Activated CD8-positive, alpha-beta memory T cell treated with anti-CD3 and anti-CD28 coated beads, Interleukin-2, amount 50 U/mL, for 24 hours (primary cell): ENCODE data around the gene RAMACL.
"Not testable (repeated sequence)": the region's sequence is repeated elsewhere in the genome, so short reads cannot be mapped to it uniquely, and the experiment has no call there.

Experiments
- DNase-seq: peaks from one replicate; pipeline ENCODE4 v3.0.0-alpha.2; 2020; ENCODE audit errors: extremely low read depth

Gene RAMACL

DNA sequence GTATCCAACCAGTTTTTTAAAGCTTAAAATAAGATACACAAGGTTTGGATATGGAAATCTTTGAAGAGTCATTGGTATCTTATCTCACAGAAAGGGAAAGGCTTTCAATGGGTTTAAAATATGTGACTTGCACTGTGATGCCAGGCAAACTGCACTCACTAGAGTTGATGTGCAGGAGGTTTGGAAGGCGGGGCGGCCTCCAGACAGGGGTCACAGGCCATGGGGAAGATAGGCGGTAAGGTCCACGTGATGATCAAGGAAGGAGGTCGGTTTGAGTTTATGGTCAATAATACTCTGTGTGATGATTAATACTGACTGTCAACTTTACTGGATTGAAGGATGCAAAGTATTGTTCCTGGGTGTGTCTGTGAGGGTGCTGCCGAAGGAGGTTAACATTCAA lies 9.5 kb upstream of the RAMACL start:
- no peak for DNase-seq

DNA sequence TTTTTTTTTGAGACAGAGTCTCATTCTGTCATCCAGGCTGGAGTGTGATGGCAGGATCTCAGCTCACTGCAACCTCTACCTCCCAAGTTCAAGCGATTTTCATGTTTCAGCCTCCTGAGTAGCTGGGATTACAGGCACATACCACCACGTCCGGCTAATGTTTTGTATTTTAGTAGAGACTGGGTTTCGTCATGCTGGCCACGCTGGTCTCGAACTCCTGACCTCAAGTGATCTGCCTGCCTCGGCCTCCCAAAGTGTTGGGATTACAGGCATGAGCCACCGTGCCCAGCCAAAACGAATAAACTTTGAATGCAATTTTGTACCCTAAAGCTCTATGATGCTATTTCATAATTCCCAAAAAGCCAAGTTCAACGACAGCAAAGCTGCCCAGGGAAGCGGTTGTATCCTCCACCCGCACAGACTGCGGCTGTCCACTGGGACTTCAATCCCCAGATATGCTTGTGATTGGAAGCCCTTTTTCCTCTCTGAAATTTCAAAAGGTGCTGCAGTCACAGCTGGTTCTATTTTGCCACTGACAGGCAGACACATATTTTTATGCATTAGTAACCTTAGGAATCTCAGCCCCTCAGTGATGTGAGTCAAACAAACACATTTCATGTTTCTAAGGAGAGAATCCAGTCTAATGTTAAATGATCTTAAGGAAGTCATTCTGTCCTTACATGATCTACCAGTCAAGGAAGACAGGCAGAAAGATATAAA lies 8.7 kb upstream of the RAMACL start:
- DNase-seq = no peak

DNA sequence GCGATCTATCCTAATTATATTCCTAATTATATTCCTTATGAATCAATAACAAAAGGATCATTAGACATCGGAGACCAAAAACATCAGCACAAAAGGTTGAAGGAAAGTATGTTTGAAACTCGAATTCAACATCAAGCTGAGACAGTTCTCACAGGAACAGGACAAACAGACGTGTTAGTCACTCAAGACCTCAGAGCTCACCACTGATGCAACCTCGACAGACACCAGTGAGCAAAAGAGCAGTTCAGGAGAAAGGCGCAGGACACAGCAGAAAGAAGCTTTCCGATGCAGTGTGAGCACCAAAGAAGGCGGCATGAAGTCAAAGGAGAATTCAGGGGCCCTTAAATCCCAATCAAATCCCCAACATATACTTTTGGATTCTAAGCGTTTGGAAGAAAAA lies 6.3 kb upstream of the RAMACL start:
- no peak for DNase-seq

DNA sequence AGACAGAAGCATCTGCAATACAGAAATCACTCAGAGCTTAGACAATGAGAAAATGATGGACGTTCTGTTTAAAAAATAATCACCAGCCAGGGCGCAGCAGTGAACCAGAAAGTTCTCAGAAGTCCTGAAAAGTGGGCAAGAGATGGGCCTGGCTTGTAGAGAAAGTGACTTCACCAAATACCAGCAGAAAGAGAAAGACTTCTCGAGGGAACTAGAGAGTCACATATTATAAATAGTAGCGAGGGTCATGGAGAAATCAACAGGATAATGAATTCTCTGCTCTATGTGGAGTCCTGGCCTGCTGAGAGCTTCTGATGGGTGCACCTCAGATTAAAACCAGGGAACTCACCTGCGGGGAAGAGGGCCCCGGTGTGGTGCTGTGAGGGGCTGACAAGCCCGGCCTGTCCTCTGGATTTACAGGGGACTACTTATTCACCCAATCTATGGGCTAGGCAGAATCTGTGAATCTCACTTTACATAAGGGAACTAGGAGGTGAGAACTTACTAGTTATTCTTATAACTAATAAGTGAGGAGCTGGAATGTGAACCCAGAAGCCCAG lies 5.6 kb upstream of the RAMACL start:
- no peak for DNase-seq

DNA sequence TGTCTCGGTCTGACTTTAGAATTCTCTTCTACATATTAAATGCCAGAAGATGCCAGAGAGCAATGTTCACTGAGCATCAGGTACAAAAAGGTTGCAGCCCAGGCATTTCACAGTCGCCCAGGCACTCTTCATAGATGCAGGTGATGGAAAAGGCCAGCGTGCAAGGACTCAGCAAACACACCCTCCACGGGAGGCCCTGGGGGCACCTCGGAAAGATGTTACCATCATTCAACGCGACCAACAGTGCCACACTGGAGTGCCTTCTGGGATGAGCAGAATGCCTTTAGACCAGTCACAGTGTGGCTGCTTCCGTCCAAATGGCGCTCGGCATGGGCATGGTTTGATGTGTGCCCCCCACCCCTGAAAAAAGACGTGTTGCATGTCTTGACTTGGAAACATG lies 4.5 kb upstream of the RAMACL start:
- no peak for DNase-seq

DNA sequence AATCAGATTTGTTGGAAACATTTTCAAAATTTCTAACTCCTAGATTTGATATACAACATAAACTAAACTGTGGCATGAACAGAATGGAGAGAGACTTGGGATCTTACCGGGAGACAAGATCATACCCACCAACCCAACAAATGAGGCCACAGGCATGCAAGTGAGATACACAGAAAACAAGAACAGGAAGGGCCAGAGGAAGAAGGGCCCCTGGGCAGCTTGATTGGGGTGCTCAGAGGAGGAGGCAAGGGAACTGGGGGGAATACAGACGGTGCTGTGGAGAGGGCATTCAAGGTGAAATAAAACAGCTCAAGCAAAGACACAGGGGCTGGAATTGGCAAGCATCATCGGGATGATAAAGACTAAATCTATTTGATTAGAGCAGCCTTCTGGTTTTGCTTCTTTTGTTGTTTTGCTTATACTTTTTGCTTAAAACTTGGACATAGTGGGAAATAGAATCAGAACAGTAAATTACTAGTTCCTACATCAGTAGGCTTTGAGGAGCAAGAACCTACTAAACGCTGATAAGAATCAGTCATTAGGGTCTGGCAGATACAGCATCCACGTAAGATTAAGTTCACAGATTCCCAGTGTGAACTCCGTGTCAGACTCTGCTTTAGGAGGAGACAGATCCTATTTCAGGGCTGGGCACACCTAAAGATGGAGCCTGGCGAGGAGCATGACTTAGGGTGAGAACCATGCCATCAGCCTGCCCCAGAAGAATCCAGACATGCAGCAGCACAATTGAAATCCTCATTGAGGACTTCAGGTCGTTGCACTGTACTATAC lies 3.5 kb upstream of the RAMACL start:
- no peak for DNase-seq

DNA sequence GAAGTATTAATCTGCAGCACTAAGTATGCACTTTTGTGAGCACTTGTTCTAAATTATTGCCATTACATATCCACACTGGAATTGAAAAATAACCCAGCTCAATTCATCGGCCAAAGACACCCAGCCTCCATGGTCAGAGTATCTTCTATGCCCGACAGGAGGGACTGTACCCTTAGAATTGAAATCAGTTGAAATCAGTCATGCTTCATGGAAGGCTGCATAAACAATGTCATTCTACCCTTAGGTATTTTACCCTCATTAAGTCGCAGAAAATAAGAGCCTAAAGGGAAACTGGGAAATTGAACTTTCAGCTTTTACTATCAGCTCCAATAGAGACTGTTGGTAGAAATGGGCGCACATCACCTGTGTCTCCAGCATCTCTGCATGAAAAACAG lies 2.9 kb upstream of the RAMACL start:
- no peak for DNase-seq

DNA sequence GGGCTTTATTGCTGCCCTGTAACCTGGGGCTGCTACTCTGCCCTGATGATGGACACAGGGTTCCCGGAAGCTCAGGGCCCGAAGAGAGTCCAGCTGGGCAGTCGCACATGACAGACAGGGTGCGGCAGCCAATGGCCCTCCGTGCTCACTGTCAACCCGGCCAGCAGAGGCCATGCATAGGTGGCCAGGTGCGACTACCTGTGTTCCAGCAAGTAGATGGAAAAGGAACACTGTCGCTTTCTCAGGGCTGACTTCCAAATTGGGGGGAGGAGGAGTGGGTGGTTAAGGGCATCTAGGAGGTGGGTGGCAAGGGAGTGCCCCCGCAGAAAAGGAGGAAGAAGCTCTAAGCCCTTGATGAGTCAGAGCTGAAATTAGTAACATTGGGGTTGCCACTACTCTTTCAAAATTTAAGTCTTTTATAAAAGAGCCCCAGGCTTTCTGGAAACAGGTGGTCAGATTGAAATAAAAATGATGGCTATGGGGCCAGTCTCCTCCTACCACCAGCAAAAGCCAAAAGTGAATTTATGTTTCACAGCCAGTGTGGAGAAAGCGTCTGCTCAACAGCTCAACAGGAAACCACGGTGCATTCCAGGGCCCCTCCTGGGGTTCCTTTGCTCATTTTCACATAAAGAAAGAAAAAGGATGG lies 2.3 kb upstream of the RAMACL start:
- no peak for DNase-seq

DNA sequence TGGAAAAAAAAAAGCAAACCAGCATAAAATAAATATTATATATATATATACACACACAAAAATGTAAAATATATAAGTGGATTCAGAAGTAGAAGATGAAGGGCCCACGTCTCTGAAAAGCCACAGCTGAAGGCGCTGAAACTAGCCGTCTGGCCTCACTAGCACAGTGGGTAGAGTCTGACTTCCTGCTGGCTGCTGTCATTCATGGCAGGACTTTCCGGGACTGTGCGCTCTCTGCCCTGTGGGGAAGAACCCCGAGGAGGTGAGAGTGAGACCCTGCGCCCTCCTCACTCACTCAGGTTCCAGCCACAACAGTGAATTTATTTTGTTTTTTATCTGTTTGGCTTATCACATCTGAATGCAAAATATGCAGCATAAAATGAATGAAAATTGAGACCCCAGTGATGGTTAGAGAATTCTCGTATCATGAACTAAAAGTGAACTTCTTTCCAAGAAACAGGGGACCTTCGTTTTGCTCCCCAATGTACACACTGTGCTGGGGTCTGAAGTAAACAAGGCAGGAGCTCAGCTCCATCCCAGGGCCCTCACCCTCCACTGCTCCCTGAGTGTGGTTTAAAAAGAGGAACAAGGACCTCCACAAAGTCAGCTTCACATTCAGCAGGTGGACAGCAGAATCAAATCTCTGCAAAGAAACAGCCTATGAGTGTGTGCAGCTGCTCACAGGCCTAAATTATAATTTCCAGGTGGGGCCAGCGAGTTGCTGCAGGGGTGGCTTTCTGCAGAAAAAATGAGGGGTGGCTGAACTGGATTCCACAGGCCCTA lies 1.3 kb upstream of the RAMACL start:
- DNase-seq = no peak

DNA sequence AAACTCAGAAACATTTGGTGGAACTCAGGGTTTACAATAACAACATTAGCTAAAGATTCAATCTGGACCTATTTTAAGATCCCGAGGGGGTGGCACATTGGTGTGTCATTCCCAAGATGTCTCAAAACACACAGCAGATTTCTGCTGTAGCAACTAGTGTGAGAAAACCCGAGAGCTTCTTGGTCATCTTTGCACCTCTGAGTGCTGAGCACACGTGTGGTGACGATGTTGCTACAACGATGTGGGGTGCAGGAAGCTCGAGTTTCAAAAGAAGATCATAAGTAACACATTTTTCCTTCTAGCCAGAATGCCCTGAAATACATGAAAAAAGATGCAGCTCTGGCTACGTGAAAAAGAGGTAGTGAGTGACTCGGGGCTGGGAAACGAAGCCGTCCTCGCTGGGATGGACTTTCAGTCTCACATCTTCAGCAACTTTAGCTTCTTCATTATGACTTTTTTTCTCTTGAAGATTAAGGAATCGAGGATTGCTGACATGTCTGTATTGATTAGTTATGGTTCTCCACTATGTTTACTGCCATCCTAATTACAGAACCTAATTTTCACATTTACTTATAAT lies 1.5 kb downstream of the RAMACL start:
- DNase-seq = no peak

DNA sequence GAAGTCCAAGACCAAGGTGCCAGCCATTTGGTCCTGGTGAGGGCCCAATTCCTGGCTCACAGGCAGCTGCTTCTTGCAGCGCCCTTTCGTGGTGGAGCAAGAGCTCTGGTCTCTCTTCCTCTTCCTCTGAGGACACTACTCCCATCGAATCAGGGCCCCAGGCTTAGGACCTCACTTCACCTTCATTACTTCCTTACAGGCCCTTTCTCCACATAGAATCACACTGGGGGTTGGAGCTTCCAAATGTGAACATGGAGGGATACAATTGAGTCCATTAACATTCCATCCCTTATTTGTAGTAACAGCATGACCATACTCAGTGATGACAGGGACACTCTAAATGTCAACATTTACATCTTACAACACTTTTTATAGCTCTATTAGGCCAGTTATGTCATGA lies 2.3 kb downstream of the RAMACL start:
- no peak for DNase-seq

DNA sequence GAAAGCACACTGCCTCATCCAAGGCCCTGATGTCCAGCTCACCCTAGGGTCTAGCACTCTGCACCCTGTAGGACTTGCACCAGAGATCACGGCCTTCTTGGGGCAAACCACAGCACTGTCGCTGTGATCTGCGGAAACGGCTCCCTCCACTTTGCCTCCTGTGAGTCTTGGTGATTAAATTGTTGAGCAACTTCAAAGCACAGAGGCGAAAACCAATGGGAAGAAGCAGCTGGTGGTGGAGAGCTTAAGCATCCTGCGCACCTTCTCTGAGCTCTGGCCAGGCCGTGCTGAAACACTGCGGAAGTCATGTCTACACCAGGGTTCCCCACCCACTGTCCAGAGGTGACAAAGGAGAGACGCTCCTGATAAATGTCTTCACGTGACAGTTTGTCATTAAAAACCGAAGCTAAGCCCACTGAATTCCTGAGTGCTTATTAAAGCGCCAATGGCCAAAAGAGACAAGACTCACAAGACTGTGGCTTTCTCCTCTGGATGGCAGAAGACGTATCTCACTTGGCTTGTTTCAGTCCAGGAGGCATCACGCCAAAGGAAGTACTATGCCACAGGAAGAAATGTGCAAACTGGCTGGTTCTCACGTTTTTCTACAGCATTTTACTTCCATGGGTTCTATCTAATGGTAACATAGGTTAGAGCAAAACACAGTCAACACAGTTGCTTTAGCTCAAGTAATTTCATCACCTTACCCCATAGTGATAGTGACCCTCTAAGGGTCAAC lies 3.1 kb downstream of the RAMACL start:
- DNase-seq = no peak

DNA sequence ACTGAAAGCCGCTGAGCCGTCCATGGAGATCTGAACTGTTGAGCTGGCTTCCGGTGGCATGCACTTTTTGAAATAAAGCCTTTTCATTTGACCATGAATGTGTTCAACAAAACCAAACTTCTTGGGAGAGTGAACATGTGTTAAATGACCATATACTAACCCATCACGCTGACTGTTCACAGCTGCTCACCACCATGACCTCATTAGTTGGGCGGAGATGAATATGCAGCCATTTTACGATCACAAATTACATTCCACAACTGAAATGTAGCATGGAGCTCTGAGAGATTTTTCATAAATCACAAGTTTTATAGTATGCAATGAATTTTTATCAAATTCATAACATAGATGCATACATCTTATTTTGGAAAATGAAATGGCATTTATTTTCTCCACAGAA lies 4.2 kb downstream of the RAMACL start:
- no peak for DNase-seq

DNA sequence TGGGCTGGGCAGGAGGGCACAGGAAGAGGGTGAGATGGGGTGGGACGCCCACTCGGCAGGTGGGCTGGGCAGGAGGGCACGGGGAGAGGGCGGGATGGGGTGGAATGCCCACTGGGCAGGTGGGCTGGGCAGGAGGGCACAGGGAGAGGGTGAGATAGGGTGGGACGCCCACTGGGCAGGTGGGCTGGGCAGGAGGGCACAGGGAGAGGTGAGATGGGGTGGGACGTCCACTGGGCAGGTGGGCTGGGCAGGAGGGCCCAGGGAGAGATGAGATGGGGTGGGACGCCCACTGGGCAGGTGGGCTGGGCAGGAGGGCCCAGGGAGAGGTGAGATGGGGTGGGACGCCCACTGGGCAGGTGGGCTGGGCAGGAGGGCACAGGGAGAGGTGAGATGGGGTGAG lies 4.7 kb downstream of the RAMACL start:
- DNase-seq = not testable (repeated sequence)

DNA sequence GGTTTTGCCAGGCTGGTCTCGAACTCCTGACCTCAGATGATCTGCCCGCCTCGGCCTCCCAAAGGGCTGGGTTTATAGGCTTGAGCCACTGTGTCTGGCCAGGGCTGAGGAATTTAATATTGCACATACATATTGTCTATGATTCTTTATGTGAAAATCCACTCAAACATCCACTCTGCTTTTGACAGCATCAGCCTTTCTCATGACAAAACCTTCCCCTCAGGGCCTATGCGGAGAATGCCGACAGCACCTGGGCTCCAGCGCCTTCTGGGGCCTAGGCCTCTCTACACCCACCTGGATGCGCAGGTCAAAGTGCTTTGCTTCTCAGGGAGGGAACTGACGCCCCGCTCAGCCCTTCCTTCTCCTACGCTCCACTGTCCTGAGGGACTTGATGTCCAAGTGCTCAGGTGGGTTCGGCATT lies 5.4 kb downstream of the RAMACL start:
- no peak for DNase-seq

DNA sequence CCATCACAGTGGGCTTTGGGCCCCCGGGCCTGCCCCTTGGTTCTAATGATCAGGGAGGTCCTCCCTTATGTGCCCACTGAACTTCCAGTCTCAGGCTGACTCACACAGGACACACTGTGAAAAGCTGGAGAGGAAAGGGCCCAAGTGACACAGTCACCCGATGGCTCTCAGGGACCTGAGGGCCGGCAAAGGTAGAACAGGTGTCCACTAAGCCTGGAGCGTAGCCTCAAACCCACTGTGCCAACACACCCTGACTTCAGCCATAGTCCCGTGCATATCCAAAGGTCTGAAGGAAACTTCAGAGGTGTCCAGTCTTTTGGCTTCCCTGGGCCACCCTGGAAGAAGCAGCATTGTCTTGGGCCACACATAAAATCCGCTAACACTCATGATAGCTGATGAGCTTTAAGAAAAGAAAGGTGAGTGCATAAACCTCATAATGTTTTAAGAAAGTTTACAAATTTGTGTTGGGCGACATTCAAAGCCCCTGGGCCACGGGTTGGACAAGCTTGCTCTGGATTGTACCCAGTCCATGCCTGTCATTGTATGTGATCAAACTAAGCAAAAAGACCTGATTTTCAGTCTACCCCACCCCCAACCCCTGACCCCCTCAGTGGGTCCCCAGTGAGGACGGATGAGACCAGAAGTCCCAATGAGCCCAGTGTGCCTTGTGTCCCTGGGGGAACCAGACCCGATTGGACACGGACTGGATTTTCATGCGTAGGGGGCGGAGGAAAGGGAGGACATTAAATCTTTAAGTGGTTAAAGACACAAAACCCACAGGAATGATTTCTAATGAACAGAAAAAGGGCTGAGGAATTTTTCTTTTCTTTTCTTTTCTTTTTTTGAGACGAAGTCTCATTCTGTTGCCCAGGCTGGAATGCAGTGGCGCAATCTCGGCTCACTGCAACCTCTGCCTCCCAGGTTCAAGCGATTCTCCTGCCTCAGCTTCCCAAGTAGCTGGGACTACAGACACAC lies 6.1 kb downstream of the RAMACL start:
- DNase-seq = no peak

DNA sequence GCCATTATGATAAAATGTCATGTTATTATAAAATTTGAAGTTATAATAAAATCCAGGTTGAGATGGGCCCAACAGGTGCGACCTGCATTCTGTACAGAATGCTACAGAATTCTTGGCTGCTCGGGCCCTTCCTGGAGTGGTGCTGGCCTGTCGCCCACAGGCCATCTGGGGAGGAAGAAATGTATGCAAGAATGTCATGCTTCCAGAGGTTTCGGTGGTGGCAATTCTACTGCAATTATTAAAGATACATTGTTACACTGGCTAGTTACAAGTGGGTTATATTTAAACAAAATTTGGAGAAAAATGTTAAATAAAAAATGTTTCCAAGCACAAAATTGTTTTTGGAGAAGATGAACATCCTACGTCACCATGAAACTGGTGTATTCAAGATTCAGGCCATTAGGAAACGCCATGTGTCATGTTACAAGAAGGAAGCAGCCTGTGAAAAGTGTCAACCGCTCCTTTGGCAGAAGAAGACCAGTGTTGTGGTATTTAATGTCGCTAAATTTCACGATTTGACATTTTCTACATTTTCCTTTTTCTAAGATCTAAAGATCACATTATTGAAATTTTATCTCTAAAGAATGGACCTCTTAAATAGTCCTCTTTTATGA lies 7.1 kb downstream of the RAMACL start:
- no peak for DNase-seq

DNA sequence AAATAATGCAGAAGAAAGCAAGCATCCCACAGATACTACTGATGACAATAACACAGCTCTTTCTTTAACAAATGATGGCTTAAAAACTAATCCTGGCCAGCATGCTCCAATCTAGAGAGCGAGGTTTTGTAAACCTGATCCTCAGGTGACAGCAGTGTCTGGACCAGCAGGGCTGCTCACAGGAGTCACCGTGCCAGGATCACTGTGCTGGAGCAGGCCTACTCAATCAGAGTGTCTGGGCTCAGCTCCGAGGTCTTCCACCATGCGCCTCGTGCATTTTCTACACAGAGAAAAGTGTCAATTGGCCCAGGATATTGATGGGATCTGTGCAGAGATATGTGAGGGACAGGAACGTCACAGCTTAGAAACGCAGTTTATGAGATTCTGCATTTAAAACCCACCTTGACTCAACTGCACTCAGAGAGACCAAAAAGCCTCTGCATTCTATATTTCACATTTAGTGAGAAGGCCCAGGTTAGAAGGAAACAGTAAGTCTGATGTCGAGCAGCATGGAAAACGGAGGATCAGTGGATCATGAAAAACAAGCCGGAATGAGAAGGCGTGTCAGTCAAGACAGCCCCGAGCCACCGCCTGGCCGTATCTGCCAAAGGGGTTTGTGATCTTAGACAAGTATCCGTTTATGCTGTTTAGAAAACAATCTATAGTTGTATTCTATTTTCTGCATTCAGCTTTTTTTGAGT lies 7.8 kb downstream of the RAMACL start:
- no peak for DNase-seq

DNA sequence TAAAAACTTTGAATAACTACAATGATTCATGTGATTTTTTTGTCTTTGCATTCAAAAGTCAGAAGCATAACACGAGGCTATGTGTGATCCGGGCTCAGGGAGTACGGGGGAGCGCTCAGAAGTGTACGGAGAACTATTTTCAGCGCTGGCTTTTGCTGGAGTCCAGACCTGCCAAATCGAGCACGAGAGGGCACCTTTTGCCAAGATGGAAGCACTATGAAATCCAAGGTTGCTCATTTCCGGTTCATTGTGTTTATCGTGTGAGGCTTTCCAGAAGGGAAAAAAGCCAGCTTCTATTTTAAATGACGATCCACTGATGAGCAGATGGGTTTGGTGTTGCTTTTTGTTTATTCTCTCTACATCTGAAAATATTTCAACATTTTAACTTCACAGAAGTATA lies 11.3 kb downstream of the RAMACL start:
- DNase-seq = no peak
